WTC11 (cell line): ENCODE data around the gene NOC2L.

Experiments used
- ZNF317 ChIP-seq: sonication (generic); formaldehyde crosslinking; IDR thresholded peaks from 2 replicates; pipeline ENCODE4 v1.8.1; 2023; ENCODE audit warnings: low read depth, mild to moderate bottlenecking, moderate library complexity, missing genetic modification reagents, borderline replicate concordance
- TF ChIP-seq, protein P1 (sequence below): fragments of 200-600 bp; IDR thresholded peaks from 2 replicates; pipeline ENCODE4 v1.8.0; 2022; ENCODE audit warnings: antibody characterized with exemption
- TF ChIP-seq, protein P2 (sequence below): sonication (generic); formaldehyde crosslinking; IDR thresholded peaks from 2 replicates; pipeline ENCODE4 v1.8.1; 2022; ENCODE audit warnings: low read depth, missing genetic modification reagents, borderline replicate concordance
- TF ChIP-seq, protein P3 (sequence below): sonication (generic); formaldehyde crosslinking; IDR thresholded peaks from 2 replicates; pipeline ENCODE4 v1.8.0; 2022; ENCODE audit warnings: mild to moderate bottlenecking, missing genetic modification reagents

DNA sequence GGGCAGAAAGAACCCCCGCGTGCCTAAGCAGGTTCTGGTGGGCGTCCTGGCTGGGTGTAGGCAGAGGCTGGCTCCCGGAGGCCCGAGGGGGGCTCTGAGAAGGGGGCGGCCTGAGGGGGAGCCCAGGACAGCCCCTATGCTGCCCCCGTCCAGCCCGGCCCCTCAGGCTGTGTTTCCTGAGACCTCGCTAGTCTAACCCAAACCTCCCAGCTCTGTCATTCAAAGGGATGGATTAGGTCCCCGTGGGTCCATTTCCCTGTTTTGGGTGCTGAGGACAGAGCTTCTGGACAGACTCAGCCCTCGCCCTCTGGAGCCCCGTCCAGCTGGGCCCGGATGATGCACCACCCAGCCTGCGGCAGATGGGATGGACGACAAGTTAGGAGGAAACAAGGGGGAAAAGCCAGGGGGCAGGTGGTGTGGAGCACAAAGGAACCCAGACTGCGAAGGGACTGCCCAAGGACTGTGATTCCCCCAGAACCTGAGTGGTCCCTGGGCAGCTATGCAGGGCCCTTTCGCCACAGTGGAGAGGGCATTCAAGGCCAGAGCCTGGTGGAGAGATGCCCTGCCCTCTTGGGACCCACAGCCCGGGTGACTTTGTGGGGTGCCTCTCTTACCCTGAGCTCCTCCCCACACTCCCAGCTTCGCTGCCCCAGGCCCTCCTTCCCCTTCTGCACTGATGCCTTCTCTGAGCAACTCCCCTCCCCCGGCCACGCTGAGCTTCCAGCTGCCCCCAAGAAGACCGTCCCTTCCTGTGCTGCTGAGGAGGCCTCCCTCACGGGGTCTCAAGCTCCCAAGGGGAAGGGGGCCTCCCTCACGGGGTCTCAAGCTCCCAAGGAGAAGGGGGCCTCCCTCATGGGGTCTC is 38.0 kb upstream of the NOC2L start:
- TF ChIP-seq, protein P1, sequence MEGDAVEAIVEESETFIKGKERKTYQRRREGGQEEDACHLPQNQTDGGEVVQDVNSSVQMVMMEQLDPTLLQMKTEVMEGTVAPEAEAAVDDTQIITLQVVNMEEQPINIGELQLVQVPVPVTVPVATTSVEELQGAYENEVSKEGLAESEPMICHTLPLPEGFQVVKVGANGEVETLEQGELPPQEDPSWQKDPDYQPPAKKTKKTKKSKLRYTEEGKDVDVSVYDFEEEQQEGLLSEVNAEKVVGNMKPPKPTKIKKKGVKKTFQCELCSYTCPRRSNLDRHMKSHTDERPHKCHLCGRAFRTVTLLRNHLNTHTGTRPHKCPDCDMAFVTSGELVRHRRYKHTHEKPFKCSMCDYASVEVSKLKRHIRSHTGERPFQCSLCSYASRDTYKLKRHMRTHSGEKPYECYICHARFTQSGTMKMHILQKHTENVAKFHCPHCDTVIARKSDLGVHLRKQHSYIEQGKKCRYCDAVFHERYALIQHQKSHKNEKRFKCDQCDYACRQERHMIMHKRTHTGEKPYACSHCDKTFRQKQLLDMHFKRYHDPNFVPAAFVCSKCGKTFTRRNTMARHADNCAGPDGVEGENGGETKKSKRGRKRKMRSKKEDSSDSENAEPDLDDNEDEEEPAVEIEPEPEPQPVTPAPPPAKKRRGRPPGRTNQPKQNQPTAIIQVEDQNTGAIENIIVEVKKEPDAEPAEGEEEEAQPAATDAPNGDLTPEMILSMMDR = no peak
- TF ChIP-seq, protein P2, sequence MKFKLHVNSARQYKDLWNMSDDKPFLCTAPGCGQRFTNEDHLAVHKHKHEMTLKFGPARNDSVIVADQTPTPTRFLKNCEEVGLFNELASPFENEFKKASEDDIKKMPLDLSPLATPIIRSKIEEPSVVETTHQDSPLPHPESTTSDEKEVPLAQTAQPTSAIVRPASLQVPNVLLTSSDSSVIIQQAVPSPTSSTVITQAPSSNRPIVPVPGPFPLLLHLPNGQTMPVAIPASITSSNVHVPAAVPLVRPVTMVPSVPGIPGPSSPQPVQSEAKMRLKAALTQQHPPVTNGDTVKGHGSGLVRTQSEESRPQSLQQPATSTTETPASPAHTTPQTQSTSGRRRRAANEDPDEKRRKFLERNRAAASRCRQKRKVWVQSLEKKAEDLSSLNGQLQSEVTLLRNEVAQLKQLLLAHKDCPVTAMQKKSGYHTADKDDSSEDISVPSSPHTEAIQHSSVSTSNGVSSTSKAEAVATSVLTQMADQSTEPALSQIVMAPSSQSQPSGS = no peak
- TF ChIP-seq, protein P3, sequence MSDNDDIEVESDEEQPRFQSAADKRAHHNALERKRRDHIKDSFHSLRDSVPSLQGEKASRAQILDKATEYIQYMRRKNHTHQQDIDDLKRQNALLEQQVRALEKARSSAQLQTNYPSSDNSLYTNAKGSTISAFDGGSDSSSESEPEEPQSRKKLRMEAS = no peak
- no peak for TF ChIP-seq ZNF317 (CRISPR knock-in tag)
